ENCODE data around the gene KLF16. TPM values are rescaled to one million over a fixed set of nuclear protein-coding genes. Genes with fewer than 3 reads are reported as not detected.

KLF16 gene
- total and polyA plus RNA-seq, 9 of the 15 experiments (the other 6 are each of a cell fraction or from before 2014, with no cell fraction given): 0.04 to 60.4 (median 6.8) TPM

- TF ChIP-seq HOMEZ (CRISPR knock-in tag; IDR thresholded peaks at IDR 0.05) (no peak), MYNN (IDR thresholded peaks at IDR 0.05) (no peak), MYNN (CRISPR knock-in tag; IDR thresholded peaks at IDR 0.05) (no peak), CBX2 (IDR thresholded peaks at IDR 0.05; ENCODE audit: insufficient read depth, low read length, poor library complexity, severe bottlenecking) (no peak), CCAR2 (IDR thresholded peaks at IDR 0.05; ENCODE audit: low read depth, low read length) (no peak), BCL6 (CRISPR knock-in tag; IDR thresholded peaks at IDR 0.05) (no peak), HMG20A (CRISPR knock-in tag; conservative IDR thresholded peaks at IDR 0.05) (no peak), ZNF347 (CRISPR knock-in tag; IDR thresholded peaks at IDR 0.05; ENCODE audit: low read depth) (no peak), THAP12 (CRISPR knock-in tag; IDR thresholded peaks at IDR 0.05) (no peak), MEF2A (IDR thresholded peaks at IDR 0.05; ENCODE audit: control insufficient read depth, low read depth, low read length) (no peak), TCF7 (IDR thresholded peaks at IDR 0.05; ENCODE audit: borderline replicate concordance) (no peak), IRF2 (CRISPR knock-in tag; IDR thresholded peaks at IDR 0.05) (no peak), ZNF584 (CRISPR knock-in tag; IDR thresholded peaks at IDR 0.05; ENCODE audit: low read depth) (no peak), ZC3H8 (IDR thresholded peaks at IDR 0.05) (no peak), POLR2AphosphoS2 (IDR thresholded peaks at IDR 0.05; ENCODE audit: low read length) (no peak), MED1 (CRISPR knock-in tag; IDR thresholded peaks at IDR 0.05; ENCODE audit: borderline replicate concordance) (no peak), PHB2 (IDR thresholded peaks at IDR 0.05; ENCODE audit: low read depth) (no peak), ZNF253 (CRISPR knock-in tag; conservative IDR thresholded peaks at IDR 0.05) (no peak), BDP1 (IDR thresholded peaks at IDR 0.05; ENCODE audit: insufficient read depth, insufficient read length) (no peak)
Observed at GRCh38 chr19:1854542-1855039, 8.8 kb downstream of the KLF16 start (continued).
